COLO668 (cell line): ENCODE results near the gene TEF.
A peak's percentile ranks its signal among the peaks of the same experiment; 100 is the strongest.

Experiments
- DNase-seq: peaks from one replicate; lab custom pipeline; 2025; ENCODE audit not compliant: unreplicated experiment; lab: John Stamatoyannopoulos, UW

The TEF gene

GRCh38 chr22:41353862-41354575 is 27.7 kb upstream of the TEF start:
- no peak for DNase-seq

GRCh38 chr22:41354979-41355378 is 26.8 kb upstream of the TEF start:
- DNase-seq, result no peak

GRCh38 chr22:41355895-41356294 is 25.8 kb upstream of the TEF start:
- DNase-seq, result no peak

GRCh38 chr22:41356430-41357028 is 25.2 kb upstream of the TEF start:
- DNase-seq, result no peak

GRCh38 chr22:41357191-41357590 is 24.6 kb upstream of the TEF start:
- DNase-seq, result no peak

- no peak for DNase-seq
Observed at GRCh38 chr22:41358927-41359326, 22.8 kb upstream of the TEF start.

GRCh38 chr22:41359376-41359775 is 22.4 kb upstream of the TEF start:
- DNase-seq, result no peak

- DNase-seq, result no peak
Observed at GRCh38 chr22:41360126-41360525, 21.6 kb upstream of the TEF start.

- no peak for DNase-seq
Observed at GRCh38 chr22:41361716-41362310, 19.9 kb upstream of the TEF start.

GRCh38 chr22:41362615-41363014 is 19.1 kb upstream of the TEF start:
- no peak for DNase-seq

- no peak for DNase-seq
Observed at GRCh38 chr22:41364233-41364632, 17.5 kb upstream of the TEF start.

- DNase-seq, result no peak
Observed at GRCh38 chr22:41364955-41365354, 16.8 kb upstream of the TEF start.

GRCh38 chr22:41365425-41365824 is 16.3 kb upstream of the TEF start:
- DNase-seq, result no peak

GRCh38 chr22:41366323-41367029 is 15.3 kb upstream of the TEF start:
- DNase-seq, result no peak

- peak; percentile 98 for DNase-seq
Observed at GRCh38 chr22:41367039-41367679, 14.6 kb upstream of the TEF start.

GRCh38 chr22:41367680-41368542 is 13.8 kb upstream of the TEF start:
- peak; percentile 75 for DNase-seq

GRCh38 chr22:41368543-41369423 is 13.0 kb upstream of the TEF start:
- DNase-seq, result peak; percentile 56

GRCh38 chr22:41369424-41369745 is 12.4 kb upstream of the TEF start:
- no peak for DNase-seq

- peak; percentile 37 for DNase-seq
Observed at GRCh38 chr22:41369837-41370236, 11.9 kb upstream of the TEF start.

GRCh38 chr22:41377846-41378245 is 3.9 kb upstream of the TEF start:
- no peak for DNase-seq
